Glutamatergic neuron (in vitro differentiated cells): ENCODE results near the gene S1PR1. TPM values are rescaled to one million over a fixed set of nuclear protein-coding genes. Genes with fewer than 3 reads are reported as not detected.

ENCODE experiments used
- DNase-seq: peaks from one replicate; pipeline ENCODE4 v3.0.0; 2022
- H3K27ac Mint-ChIP-seq: one replicate; pipeline ENCODE4 v1.8.0; 2020; ENCODE audit warnings: mild to moderate bottlenecking, mixed read lengths, inconsistent platforms; ENCODE audit not compliant: unreplicated experiment
- H3K27me3 Mint-ChIP-seq: one replicate; pipeline ENCODE4 v1.8.0; 2020; ENCODE audit warnings: mild to moderate bottlenecking, moderate library complexity, mixed read lengths, inconsistent platforms; ENCODE audit not compliant: unreplicated experiment
- H3K36me3 Mint-ChIP-seq: one replicate; pipeline ENCODE4 v1.8.0; 2020; ENCODE audit warnings: mild to moderate bottlenecking, mixed read lengths, inconsistent platforms; ENCODE audit not compliant: unreplicated experiment
- H3K4me1 Mint-ChIP-seq: one replicate; pipeline ENCODE4 v1.8.0; 2020; ENCODE audit warnings: mild to moderate bottlenecking, low read depth, mixed read lengths, inconsistent platforms; ENCODE audit not compliant: unreplicated experiment
- H3K4me3 Mint-ChIP-seq: one replicate; pipeline ENCODE4 v1.8.0; 2020; ENCODE audit warnings: mild to moderate bottlenecking, mixed read lengths, inconsistent platforms; ENCODE audit not compliant: unreplicated experiment
- H3K9me3 Mint-ChIP-seq: one replicate; pipeline ENCODE4 v1.8.0; 2020; ENCODE audit warnings: mild to moderate bottlenecking, moderate library complexity, mixed read lengths, inconsistent platforms; ENCODE audit not compliant: unreplicated experiment
- total RNA-seq: library from RNA; stranded (reverse); fragmentation: NEBNext Ultra II Directional; extraction: Animal tissue kit (Norgen Biotek cat#: 25700); gene quantifications from one replicate; pipeline ENCODE4 v1.2.1, GENCODE V29; 2021; ENCODE audit not compliant: unreplicated experiment
- TF ChIP-seq, protein P1 (sequence below): fragments of 200-600 bp; sonication (generic); IDR thresholded peaks from one replicate; pipeline ENCODE4 v1.5.0; 2021; ENCODE audit not compliant: partially characterized antibody, unreplicated experiment

The S1PR1 gene
- total RNA-seq, 1 donor from 2014 or later, result not detected

DNA sequence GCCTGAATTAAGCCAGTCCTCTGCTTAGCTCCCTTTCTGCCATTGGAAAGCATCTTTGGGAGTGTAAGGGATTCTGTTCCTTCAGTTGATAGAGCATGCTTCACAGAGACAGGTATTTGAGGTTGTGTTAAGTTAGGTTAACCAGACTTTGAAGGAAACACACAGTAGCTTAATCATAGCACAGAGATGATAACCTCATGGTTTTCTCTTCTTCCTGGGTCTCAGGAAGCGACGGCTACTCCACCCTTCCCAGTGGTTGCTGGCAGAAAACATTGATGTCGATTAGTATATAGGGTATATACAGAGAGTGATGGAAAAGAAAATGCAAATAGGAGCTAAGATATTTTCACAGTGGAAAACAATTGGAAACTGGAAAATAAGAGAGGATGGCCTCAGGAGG is 42.0 kb downstream of the S1PR1 start:
- no peaks in the 10 kb centered on the region for H3K27me3 Mint-ChIP-seq
- H3K9me3 Mint-ChIP-seq, result peaks cover 1% of the 10 kb centered on the region
- no peak for DNase-seq
- no peaks in the 10 kb centered on the region for H3K36me3 Mint-ChIP-seq
- TF ChIP-seq, protein P1, sequence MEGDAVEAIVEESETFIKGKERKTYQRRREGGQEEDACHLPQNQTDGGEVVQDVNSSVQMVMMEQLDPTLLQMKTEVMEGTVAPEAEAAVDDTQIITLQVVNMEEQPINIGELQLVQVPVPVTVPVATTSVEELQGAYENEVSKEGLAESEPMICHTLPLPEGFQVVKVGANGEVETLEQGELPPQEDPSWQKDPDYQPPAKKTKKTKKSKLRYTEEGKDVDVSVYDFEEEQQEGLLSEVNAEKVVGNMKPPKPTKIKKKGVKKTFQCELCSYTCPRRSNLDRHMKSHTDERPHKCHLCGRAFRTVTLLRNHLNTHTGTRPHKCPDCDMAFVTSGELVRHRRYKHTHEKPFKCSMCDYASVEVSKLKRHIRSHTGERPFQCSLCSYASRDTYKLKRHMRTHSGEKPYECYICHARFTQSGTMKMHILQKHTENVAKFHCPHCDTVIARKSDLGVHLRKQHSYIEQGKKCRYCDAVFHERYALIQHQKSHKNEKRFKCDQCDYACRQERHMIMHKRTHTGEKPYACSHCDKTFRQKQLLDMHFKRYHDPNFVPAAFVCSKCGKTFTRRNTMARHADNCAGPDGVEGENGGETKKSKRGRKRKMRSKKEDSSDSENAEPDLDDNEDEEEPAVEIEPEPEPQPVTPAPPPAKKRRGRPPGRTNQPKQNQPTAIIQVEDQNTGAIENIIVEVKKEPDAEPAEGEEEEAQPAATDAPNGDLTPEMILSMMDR, result no peak
- H3K4me3 Mint-ChIP-seq, result no peak overlapping the region
- H3K27ac Mint-ChIP-seq, result no peak overlapping the region
- no peaks in the 10 kb centered on the region for H3K4me1 Mint-ChIP-seq

DNA sequence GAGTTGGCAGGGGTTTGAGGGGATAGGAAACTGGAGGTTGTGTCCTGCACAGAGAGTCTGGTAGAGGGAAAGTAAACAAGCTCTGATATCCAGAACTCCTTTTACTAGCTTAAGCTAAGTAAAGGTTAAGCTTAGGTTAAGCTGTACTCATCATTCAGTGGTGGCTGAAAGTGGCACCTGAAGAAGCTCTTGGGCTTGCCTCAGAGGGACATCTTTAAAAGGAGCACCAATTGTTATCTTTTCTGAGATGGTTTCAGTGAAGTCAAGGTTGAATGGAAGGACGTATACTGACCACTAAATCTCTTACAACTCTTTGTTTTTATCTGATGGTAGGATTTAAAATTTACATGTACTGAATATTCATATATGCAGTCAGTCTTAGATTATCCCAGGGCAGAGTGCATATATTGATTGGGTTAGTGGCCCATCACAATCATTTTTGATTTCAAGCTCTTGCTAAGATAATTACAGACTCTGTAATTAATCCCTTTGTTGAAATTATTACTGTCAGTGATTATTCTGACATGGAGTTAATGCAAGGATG is 43.3 kb downstream of the S1PR1 start:
- TF ChIP-seq, protein P1, result no peak
- no peak for DNase-seq
- Mint-ChIP-seq H3K27me3 (no peaks in the 10 kb centered on the region), H3K9me3 (peaks cover 1% of the 10 kb centered on the region), H3K27ac (no peak overlapping the region), H3K4me1 (no peaks in the 10 kb centered on the region), H3K4me3 (no peak overlapping the region), H3K36me3 (no peaks in the 10 kb centered on the region)

DNA sequence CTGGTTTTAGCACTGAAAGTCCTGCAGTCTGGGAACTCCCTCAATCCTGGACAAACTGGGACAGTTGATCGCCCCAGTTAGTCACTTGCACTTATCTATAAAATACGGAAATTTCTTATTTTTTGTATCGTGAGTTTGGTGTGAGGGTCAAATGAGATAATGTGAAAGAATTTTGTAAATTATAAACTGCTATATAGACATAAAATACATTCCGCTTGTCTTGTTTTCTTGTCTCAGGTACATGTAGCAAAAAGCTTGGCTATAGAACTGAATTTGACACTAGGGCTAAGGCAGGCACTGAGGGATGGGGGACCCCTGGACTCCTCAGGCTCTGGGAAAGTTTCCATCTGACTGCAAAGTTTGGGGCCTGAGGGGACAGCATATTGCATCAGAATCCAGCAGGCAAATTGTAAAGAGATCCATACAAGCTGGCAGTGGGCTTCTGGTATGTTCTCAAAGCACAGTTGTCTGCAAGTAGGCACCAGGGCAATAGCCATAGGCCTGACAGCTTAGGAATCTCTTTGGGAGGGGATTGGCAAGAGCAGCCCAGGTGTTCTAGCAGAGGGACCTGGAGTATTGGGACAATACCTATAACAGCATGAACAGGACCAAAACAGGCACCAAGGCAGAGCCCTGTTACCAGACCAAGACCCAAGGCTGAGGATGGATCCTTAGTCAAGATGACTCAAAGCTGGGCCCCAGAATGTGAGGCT is 44.3 kb downstream of the S1PR1 start:
- no peak overlapping the region for H3K4me3 Mint-ChIP-seq
- TF ChIP-seq, protein P1, result no peak
- H3K27ac Mint-ChIP-seq, result no peak overlapping the region

DNA sequence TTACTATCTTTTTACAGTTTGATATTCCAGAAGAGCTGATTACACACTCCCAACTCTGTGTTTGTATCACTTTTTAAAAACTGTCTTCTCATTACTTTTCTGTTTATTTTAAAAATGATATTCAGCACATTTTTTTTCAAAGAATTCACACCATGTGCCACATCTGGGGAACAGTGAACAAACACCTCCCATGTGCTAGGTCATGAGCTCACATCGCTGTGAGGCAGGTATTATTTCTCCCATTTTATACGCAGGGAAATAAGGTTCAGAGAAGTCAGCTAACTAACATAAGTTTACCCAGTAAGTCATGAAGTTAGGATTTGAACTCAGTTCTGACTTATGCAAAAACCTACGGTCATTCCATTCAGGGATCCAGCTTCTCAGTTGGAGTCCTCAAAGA is 44.9 kb downstream of the S1PR1 start:
- no peak overlapping the region for H3K27ac Mint-ChIP-seq
- TF ChIP-seq, protein P1, result no peak
- H3K36me3 Mint-ChIP-seq, result no peaks in the 10 kb centered on the region
- no peaks in the 10 kb centered on the region for H3K9me3 Mint-ChIP-seq
- no peak overlapping the region for H3K4me3 Mint-ChIP-seq
- DNase-seq, result no peak
- H3K4me1 Mint-ChIP-seq, result no peaks in the 10 kb centered on the region
- H3K27me3 Mint-ChIP-seq, result no peaks in the 10 kb centered on the region

More for the DNA sequence above, 44.3 kb downstream of the S1PR1 start:
- DNase-seq, result no peak
- Mint-ChIP-seq H3K36me3 (no peaks in the 10 kb centered on the region), H3K4me1 (no peaks in the 10 kb centered on the region), H3K27me3 (no peaks in the 10 kb centered on the region), H3K9me3 (peaks cover 1% of the 10 kb centered on the region)

DNA sequence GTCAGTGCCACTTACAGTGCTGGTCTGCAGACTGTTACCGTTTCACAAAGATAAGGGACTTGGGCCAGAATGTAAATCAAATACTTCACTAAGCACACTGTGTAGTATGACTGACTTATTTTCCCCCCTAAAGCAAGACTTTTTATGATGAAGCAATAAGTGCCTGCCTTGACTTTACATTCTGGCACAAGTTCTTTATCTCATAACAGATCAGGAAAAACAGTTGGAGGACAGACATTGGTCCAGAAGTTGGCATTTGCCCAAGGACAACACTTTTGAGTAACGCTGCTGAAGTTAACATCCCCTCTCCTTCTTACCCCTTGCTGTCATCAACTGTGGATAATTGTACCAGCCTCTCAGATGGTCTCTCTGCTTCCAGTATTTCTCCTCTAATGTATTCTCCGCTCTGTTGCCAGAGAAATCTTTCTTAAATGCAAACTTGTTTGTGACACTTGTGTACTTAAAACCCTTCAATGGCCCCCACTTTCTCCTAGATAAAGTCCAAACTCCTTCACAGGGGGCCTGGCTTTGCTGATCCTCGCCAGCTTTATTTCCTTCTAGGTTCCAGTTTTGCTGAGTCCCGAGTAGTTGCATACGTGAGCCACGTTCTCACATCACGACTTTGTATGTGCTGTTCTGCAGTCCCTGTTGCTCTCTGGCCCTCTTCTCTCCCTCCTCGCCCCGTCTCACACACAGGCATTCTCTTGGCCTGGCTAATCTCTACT is 45.7 kb downstream of the S1PR1 start:
- DNase-seq, result no peak
- no peaks in the 10 kb centered on the region for H3K27me3 Mint-ChIP-seq
- H3K4me3 Mint-ChIP-seq, result no peak overlapping the region
- H3K36me3 Mint-ChIP-seq, result no peaks in the 10 kb centered on the region
- no peak overlapping the region for H3K27ac Mint-ChIP-seq
- no peaks in the 10 kb centered on the region for H3K4me1 Mint-ChIP-seq
- H3K9me3 Mint-ChIP-seq, result no peaks in the 10 kb centered on the region
- TF ChIP-seq, protein P1, result no peak
